ENCODE measurements around the gene MUC2.

- TF ChIP-seq EZH2 (IDR thresholded peaks at IDR 0.05) (no peak), CTCF (IDR thresholded peaks at IDR 0.05) (no peak), EZH2phosphoT487 (IDR thresholded peaks at IDR 0.05) (no peak)
These were observed 13.6 kb upstream of the MUC2 start for GRCh38 chr11:1060852-1061616.
